H1 (cell line): ENCODE data around the gene PGBD5. TPM values are rescaled to one million over a fixed set of nuclear protein-coding genes. Genes with fewer than 3 reads are reported as not detected.
A peak's percentile ranks its signal among the peaks of the same experiment; 100 is the strongest.

ENCODE experiments used
- ATF3 ChIP-seq: IDR thresholded peaks from 2 replicates; pipeline ENCODE4 v1.6.1; 2011; ENCODE audit warnings: low read depth, mild to moderate bottlenecking, low read length; ENCODE audit not compliant: insufficient read depth
- BCL11A ChIP-seq, 2 experiments: IDR thresholded peaks; one replicate each; pipeline ENCODE4 v1.6.1; 2011; ENCODE audit warnings: low read depth in 2 of 2, low read length in 2 of 2, mild to moderate bottlenecking in 2 of 2
- CBX5 ChIP-seq: fragments of 300-800, 300-1000 bp; sonication (generic); IDR thresholded peaks from 2 replicates; pipeline ENCODE4 v1.7.1; 2016; ENCODE audit warnings: antibody characterized with exemption, low read length, low read depth
- CREB1 ChIP-seq: IDR thresholded peaks from 2 replicates; pipeline ENCODE4 v1.6.1; 2012; ENCODE audit warnings: inconsistent platforms
- CTBP2 ChIP-seq: IDR thresholded peaks from 2 replicates; pipeline ENCODE4 v1.7.0; 2011; ENCODE audit warnings: borderline replicate concordance, mild to moderate bottlenecking, moderate library complexity, mixed read lengths, low read length; ENCODE audit not compliant: insufficient read depth, insufficient read length
- CTCF ChIP-seq, 3 experiments: IDR thresholded peaks; 1 replicate in 2 of 3; 2 replicates in 1 of 3; pipeline versions ENCODE4 v1.5.1 to v1.6.1; 2011; ENCODE audit warnings: low read length in 3 of 3, mild to moderate bottlenecking in 3 of 3, inconsistent platforms in 2 of 3, low read depth in 1 of 3, moderate library complexity in 1 of 3; ENCODE audit not compliant: insufficient read depth in 1 of 3; ENCODE audit errors: control extremely low read depth in 1 of 3
- EZH2 ChIP-seq: fragments of 200-600 bp; sonication (generic); IDR thresholded peaks from 2 replicates; pipeline ENCODE4 v1.7.1; 2012; ENCODE audit warnings: low read depth, mild to moderate bottlenecking, moderate library complexity, low read length, inconsistent platforms; ENCODE audit not compliant: severe bottlenecking
- FOSL1 ChIP-seq: IDR thresholded peaks from 2 replicates; pipeline ENCODE4 v1.6.1; 2011; ENCODE audit warnings: mild to moderate bottlenecking, low read depth, low read length, moderate library complexity; ENCODE audit not compliant: insufficient read depth
- HDAC2 ChIP-seq, 2 experiments: fragments of 300-600 bp in 1 of 2; sonication (generic) in 1 of 2; IDR thresholded peaks; 2 replicates each; pipeline ENCODE4 v1.6.1; 2011 to 2012; ENCODE audit warnings: low read depth in 2 of 2, low read length in 2 of 2, mild to moderate bottlenecking in 2 of 2, moderate library complexity in 2 of 2, borderline replicate concordance in 1 of 2, inconsistent platforms in 1 of 2
- HDAC6 ChIP-seq: IDR thresholded peaks from one replicate; pipeline ENCODE4 v1.7.1; 2012; ENCODE audit warnings: low read depth, mild to moderate bottlenecking, inconsistent platforms, low read length, moderate library complexity
- KDM4A ChIP-seq: IDR thresholded peaks from one replicate; pipeline ENCODE4 v1.7.1; 2012; ENCODE audit warnings: low read depth, mild to moderate bottlenecking, moderate library complexity, low read length, inconsistent platforms; ENCODE audit not compliant: severe bottlenecking
- NRF1 ChIP-seq: IDR thresholded peaks from 2 replicates; pipeline ENCODE4 v1.6.1; 2011; ENCODE audit warnings: mild to moderate bottlenecking, low read depth, low read length, improper control_type of control experiment
- POU5F1 ChIP-seq: IDR thresholded peaks from 2 replicates; pipeline ENCODE4 v1.6.1; 2011; ENCODE audit warnings: low read depth, mild to moderate bottlenecking, low read length, moderate library complexity
- SIN3A ChIP-seq, 2 experiments: IDR thresholded peaks in 1 of 2; conservative IDR thresholded peaks in 1 of 2; 2 replicates each; pipeline ENCODE4 v1.6.1; 2011 to 2012; ENCODE audit warnings: low read length in 2 of 2, improper control_type of control experiment in 1 of 2, low read depth in 1 of 2, mild to moderate bottlenecking in 1 of 2
- SP1 ChIP-seq: IDR thresholded peaks from 2 replicates; pipeline ENCODE4 v1.6.1; 2011; ENCODE audit warnings: low read depth, low read length
- SP2 ChIP-seq: IDR thresholded peaks from 2 replicates; pipeline ENCODE4 v1.6.1; 2012; ENCODE audit warnings: mild to moderate bottlenecking, low read length, inconsistent platforms
- SP4 ChIP-seq: IDR thresholded peaks from 2 replicates; pipeline ENCODE4 v1.6.1; 2012; ENCODE audit warnings: low read length, inconsistent platforms
- SRF ChIP-seq: IDR thresholded peaks from 2 replicates; pipeline ENCODE4 v1.6.1; 2011; ENCODE audit warnings: mild to moderate bottlenecking, low read depth, low read length, moderate library complexity
- TAF1 ChIP-seq: IDR thresholded peaks from 2 replicates; pipeline ENCODE4 v1.6.1; 2011; ENCODE audit warnings: mild to moderate bottlenecking, low read depth, low read length
- TBP ChIP-seq: IDR thresholded peaks from 2 replicates; pipeline ENCODE4 v1.6.1; 2011; ENCODE audit warnings: low read depth, low read length, improper control_type of control experiment
- ZNF274 ChIP-seq: IDR thresholded peaks from 2 replicates; pipeline ENCODE4 v1.7.0; 2012; ENCODE audit warnings: low read length, borderline replicate concordance; ENCODE audit errors: extremely low read depth
- polyA plus RNA-seq, 7 experiments: library from polyadenylated mRNA; depleted of rRNA in 3 of 7; stranded (reverse) in 5 of 7; unstranded in 2 of 7; fragments of >200 nt in 5 of 7; fragments of 200-250 nt in 2 of 7; gene quantifications; 1 replicate in 5 of 7; 2 replicates in 1 of 7; 4 replicates in 1 of 7; pipeline versions ENCODE4 v1.2.1 to v1.2.3, GENCODE V29; 2011 to 2013; ENCODE audit warnings: missing spikeins in 2 of 7, mixed read lengths in 2 of 7
- total RNA-seq: library from RNA; stranded (reverse); fragmentation: NEBNext Ultra II Directional; extraction: Animal tissue kit (Norgen Biotek cat#: 25700); gene quantifications from 2 replicates; pipeline ENCODE4 v1.2.1, GENCODE V29; 2021

The PGBD5 gene
- total and polyA plus RNA-seq, 2 of the 8 experiments (the other 6 are each of a cell fraction or from before 2014, with no cell fraction given), result 16.3 to 18.4 TPM

GRCh38 chr1:230291731-230292620 lies 134.2 kb downstream of the PGBD5 start (continued):
- TF ChIP-seq EZH2 (no peak), KDM4A (peak; percentile 36), FOSL1 (no peak), HDAC2 (IDR thresholded peaks at IDR 0.05; ENCODE audit: borderline replicate concordance in 1 of 2, low read depth in 2 of 2, low read length in 2 of 2) (no peak), CTCF (IDR thresholded peaks at IDR 0.05; ENCODE audit: control extremely low read depth in 1 of 3, insufficient read depth in 1 of 3, low read depth in 1 of 3, low read length in 3 of 3) (no peak), SIN3A (conservative IDR thresholded peaks at IDR 0.05 in 1 of 2, IDR thresholded peaks at IDR 0.05 in 1 of 2; ENCODE audit: low read depth in 1 of 2, low read length in 2 of 2) (peak in 1 of 2 experiments; percentile 79; a peak in 2 of 4 replicates), CTBP2 (peak; percentile 92), TAF1 (no peak), CREB1 (no peak), SP1 (no peak), ATF3 (no peak), HDAC6 (no peak), TBP (no peak), CBX5 (no peak), SP4 (no peak), BCL11A (IDR thresholded peaks at IDR 0.05; ENCODE audit: low read depth in 2 of 2, low read length in 2 of 2) (no peak), SRF (no peak), NRF1 (no peak), SP2 (no peak), POU5F1 (no peak), ZNF274 (no peak)
